SIG-M5 treated with dmso at 0.1 percent for 504 hours (cell line): ENCODE measurements around the gene CAMK2G.
A peak's percentile ranks its signal among the peaks of the same experiment; 100 is the strongest.
"Not testable (repeated sequence)": the region's sequence is repeated elsewhere in the genome, so short reads cannot be mapped to it uniquely, and the experiment has no call there.

Experiments
- DNase-seq: peaks from one replicate; lab custom pipeline; 2025; ENCODE audit not compliant: unreplicated experiment; lab: John Stamatoyannopoulos, UW

CAMK2G gene

DNA sequence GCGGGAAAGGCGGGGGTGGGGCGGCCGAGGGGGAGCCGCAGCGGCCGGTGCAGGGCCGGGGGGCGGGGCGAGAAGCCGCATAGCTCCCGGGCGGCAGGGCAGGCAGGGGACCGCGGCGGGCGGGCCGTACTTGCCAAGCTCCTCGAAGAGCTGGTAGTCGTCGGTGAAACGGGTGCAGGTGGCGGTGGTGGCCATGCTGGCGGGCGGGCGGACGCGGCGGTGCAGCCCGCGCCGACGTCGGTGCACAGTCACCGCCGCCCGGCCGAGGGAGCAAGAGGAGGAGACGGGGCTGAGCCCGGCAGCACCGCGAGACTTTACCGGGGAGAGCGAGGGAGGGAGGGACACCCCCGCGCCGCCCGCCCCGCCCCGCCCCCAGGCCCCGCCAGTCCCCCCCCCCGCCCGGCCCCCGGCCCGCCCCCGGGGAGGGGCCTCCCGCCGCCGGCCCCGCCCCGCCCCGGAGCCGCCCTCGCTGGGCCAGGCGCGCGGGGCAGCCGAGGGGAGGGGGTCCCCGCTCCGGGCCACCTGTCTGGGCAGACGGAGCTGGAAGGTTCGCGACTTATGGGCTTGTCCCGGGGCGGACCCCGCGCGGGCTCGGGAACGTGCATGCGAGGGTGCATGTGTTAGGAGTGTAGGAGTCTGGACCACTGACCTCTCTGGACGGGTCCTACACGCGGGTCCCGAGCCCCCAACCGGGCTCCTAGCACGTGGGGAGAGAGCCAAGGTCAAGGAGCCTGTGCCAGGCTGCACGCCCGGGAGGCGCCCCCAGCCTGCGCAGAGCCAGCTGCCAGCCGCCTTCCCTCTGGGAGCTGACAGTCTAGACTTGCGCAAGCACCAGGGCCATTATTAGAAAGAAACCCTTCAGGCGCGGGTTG, at the start of gene CAMK2G:
TSS of gene CAMK2G (minus strand) at position 289 of the 872 bp plus-strand sequence. CDS start at position 195, 94 bp downstream.
- DNase-seq, result peak; percentile 73

DNA sequence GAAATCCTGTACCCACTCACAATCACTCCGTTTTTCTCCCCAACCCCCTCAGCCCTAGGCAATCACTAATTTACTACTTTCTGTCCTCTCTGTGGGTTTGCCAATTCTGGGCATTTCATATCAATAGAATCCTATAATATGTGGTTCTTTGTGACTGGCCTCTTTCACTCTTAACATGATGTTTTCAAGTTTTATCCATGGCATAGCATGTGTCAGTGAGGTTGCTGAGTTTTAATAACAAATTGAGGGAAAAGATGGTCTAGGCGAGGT, 48.4 kb upstream of the CAMK2G start:
- no peak for DNase-seq

DNA sequence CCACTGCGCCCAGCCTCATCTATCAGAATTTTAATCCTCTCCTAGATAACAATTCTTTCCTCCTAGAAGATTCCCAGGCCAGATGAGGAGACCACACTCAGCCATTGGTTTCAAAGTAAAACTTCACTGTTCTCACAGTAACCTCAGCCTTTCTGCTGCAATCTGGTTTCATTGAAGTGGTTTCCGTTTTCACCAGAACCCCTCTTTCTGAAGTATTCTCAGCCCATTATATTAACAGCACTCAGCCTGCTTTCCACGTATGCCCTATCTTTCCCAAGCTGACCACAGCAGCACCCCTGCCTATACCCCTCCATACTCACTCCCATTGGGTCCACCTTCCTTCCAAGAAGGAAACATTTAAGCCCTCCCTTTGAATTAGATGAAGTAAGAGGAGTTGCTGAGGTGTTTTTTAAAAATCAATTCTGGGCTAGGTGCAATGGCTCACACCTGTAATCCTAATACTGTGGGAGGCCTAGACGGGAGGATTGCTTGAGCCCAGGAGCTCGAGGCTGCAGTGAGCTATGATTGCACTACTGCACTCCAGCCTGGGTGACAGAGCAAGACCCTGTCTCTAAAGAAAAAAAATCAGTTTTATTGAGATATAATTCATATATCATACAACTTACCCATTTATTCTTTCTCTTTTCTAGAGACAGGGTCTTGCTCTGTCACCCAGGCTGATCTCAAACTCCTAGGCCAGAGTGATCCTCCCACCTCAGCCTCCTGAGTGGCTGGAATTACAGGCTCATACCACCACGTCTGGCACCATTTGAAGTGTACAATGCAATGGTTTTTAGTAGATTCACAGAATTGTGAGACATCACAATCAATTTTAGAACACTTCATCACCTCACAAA, 47.9 kb upstream of the CAMK2G start:
- DNase-seq, result no peak

DNA sequence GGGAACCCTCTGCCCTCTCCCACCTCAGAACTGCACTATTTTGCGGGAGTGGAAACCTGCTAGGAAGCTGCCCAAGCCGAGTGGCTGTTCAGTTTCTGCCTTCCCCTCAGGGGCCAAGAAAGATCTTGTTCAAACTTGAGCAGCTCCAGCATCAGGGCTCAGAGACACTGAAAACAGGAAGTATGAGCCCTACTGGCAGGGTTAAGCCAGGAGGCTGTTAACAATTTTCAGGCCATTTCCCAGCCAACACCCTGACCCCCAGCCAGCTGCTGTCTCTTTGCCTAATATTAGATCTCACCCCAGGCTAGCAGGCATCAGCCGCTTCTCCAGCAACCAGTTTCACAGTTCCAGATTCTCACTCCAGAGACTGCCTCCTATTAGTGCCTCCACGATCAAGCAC, 45.7 kb upstream of the CAMK2G start:
- peak; percentile 89 for DNase-seq

DNA sequence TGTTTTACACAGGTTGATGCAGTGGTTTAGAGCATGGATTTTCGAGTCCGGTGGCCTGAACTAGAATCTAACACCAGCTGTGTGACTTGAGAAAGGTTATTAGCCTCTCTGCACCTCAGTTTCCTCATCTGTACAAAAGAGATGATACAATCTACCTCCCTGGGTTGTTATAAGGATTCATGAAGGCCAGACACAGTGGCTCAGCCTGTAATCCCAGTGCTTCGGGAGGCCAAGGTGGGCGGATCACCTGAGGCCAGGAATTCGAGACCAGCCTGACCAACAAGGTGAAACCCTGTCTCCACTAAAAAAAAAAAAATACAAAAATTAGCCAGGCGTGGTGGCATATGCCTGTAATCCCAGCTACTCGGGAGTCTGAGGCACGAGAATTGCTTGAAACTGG, 45.1 kb upstream of the CAMK2G start:
- not testable (repeated sequence) for DNase-seq

DNA sequence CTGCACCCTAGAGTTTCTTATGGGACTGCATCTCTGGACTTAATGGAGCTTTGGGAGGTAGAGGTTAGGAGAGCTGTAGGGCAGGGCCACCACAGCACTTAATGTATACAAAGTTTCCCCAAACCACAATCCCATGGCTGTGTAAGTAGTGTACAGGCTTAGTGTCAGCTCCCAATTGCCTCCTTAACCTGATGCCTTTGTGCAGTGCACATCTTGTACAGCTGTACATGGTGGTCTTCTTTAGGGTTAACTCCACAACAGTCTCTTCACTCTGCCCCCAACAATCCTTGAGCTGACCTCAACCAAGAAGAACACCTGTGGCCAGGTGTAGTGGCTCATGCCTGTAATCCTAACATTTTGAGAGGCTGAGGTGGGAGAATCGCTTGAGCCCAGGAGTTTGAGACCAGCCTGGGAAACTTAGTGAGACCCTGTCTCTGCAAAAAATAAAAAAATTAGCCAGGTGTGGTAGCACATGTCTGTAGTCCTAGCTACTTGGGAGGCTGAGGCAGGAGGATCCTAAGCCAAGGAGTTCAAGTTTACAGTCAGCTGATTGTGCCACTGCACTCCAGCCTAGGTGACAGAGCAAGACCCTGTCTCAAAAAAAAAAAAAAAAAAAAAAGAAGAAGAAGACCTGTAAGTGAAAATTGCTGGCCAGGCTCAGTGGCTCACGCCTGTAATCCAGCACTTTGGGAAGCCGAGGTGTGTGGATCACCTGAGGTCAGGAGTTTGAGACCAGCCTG, 43.4 kb upstream of the CAMK2G start:
- DNase-seq, result no peak

DNA sequence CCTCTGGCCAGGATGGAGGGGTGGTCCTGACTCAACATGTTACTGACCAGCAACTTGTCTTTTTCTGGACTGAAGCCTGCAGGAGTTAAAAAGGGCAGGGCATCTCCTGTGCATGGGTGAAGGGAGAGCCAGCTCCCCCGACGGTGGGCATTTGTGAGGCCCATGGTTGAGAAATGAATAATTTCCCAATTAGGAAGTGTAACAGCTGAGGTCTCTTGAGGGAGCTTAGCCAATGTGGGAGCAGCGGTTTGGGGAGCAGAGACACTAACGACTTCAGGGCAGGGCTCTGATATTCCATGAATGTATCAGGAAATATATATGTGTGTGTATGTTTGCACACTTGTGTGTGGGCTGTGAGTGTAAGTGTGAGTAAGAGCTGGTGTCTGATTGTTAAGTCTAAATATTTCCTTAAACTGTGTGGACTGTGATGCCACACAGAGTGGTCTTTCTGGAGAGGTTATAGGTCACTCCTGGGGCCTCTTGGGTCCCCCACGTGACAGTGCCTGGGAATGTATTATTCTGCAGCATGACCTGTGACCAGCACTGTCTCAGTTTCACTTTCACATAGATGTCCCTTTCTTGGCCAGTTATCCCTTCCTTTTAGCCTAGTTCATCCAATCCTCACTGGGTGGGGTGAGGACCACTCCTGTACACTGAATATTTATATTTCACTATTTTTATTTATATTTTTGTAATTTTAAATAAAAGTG, 42.6 kb upstream of the CAMK2G start:
- peak; percentile 19 for DNase-seq

DNA sequence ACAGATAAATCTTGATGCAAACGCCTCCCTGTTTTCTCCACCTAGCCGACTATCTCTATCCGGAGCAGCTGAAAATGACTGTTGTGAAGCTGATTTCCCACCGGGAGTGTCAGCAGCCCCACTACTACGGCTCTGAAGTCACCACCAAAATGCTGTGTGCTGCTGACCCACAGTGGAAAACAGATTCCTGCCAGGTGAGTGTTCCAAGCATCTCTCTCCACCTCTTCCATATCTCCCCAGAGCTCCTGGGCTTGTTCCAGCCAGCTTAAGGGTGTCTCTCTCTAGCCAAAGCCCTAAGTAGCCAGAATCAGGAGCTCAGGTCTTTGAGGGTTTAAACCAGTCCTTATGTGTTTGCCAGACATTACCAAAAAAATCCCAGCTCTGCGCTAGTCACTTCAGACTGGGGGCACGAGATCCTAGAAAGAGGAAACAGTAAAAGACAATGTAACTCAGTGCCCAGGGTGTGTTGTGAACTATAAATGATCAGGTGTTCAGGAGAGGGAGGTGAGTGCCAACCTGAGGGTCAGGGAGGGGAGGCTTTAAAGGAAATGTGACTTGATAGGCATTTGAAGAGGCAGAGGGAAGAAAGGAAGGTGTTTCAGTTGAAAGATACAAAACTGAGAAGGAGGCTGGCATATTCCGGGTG, 41.0 kb upstream of the CAMK2G start:
- DNase-seq, result no peak

DNA sequence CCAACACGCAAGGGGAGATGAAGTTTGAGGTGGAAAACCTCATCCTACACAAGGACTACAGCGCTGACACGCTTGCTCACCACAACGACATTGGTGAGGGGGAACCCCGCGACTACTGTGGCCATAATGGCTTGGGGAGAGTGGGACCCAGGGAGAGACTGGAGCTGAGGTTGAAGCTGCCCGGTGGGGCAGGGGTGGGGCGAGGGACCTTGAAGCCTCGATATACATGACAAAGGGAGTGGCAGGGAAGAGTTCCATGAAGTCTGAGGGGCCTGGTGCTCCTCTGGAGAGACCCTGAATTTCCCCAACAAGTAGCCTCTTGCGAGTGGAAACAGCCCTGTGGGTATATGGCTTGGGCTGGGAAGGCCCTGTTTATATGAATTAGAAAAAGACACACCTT, 39.7 kb upstream of the CAMK2G start:
- DNase-seq, result no peak

DNA sequence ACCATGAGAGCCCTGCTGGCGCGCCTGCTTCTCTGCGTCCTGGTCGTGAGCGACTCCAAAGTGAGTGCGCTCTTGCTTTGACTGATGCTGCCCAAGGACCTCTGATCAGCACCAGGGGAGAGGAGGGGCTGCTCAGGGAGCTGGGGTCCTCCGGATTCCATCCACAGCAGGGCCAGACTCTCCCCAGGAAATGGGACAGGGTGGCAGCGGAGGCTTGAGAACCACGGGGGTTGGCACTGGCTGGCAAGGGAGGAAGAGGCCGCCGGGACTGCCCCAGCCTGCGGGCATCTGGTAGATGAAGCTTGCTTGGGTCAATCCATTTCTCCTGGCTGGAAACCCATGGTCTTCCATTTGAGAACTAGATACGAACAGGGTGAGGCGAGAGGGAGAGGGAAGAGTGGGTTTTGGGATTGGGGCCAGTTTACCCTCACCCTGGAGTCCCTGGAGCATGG, 37.2 kb upstream of the CAMK2G start:
- no peak for DNase-seq

DNA sequence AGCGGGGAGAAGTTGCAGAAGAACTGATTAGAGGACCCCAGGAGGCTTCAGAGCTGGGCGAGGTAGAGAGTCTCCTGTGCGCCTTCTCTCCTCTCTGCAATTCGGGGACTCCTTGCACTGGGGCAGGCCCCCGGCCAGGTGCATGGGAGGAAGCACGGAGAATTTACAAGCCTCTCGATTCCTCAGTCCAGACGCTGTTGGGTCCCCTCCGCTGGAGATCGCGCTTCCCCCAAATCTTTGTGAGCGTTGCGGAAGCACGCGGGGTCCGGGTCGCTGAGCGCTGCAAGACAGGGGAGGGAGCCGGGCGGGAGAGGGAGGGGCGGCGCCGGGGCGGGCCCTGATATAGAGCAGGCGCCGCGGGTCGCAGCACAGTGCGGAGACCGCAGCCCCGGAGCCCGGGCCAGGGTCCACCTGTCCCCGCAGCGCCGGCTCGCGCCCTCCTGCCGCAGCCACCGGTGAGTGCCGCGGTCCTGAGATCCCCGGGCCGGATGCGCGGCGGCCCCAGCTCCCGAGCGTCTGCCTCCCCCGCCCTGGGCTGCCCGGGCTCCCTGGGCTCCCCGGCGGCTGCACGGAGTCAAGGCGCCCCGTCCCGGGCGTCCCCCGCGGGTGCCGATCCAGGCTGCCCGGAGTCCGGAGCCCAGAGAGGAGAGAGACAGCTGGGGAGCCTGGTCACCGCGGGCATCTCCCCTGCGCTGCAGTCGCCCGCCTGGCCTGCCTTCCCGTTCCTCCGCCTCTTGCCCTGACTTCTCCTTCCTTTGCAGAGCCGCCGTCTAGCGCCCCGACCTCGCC, 36.6 kb upstream of the CAMK2G start, which contains the start of gene PLAU:
TSS of gene PLAU (plus strand) at position 369 of the 789 bp plus-strand sequence. CDS start 424 bp downstream, outside the sequence.
- DNase-seq, result peak; percentile 39

DNA sequence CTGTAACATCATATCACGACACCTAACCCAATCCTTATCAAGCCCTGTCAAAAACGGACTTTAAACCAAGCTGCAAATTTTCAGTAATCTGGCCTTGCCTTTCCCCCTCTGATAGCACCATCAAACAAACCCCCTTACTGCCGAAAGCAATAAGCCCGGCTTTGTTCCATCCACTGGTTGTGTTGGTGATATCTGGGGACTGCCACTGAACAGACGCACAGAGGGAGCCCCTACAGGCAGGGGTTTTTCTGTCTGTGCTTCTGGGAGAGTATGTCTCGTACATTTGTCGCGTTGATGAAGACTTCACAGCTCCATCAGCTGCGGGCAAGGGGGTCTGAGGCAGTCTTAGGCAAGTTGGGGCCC, 36.0 kb upstream of the CAMK2G start:
- peak; percentile 39 for DNase-seq

DNA sequence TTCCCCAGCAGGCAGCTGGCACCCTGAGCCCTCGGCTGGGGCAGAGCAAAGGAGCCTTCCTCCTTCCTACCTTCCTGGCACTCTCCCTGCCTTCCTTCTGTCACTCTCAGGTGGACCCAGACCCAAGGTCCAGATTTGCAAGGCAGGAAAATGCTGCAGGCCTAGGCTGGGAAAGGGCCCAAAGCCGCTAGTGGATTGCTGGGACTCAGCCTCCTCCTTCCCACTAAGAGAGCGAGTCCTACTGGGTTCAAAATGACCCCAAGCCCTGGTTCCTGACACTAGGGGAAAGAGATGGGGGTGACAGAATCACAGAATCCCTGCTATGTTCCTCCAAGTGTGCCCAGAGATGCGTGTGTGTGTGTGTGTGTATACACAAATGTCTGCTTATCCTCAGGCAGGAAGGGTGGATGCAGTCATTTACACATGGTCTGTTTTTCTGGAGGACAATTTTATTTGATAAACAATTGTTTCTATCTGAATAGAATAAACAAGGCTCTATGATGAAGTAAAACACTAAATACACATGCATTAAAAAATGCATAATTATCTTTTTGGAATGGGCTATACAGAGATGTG, 35.3 kb upstream of the CAMK2G start:
- DNase-seq, result no peak

DNA sequence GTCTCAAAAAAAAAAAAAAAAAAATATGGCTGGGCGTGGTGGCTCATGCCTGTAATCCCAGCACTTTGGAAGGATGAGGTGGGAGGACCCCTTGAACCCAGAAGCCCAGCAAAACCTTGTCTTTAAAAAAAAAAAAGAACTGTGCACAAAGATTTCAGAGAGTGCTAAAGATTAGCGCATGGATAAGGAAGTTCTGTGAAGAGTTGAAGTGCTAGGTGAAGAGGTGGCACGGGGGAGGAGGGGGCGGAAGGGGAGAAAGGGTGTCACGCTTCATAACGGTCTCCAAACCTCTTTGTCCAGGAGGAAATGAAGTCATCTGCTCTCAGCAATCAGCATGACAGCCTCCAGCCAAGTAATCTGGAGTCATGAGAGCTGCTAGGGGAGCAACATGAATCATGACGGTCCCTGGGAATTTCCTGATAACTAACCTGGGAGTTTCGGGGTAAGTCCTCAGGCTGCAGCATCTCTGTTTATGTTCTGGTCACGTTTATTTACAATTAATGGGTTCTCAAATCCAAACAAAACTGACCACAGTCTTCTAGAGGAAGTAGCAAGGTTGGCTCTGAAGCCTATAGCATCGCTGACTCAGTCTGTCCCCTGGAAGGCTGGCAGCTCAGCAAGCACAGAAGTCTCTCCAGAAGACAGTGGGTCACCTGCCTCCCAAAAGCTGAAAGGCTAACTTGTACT, 34.6 kb upstream of the CAMK2G start:
- DNase-seq, result peak; percentile 89

DNA sequence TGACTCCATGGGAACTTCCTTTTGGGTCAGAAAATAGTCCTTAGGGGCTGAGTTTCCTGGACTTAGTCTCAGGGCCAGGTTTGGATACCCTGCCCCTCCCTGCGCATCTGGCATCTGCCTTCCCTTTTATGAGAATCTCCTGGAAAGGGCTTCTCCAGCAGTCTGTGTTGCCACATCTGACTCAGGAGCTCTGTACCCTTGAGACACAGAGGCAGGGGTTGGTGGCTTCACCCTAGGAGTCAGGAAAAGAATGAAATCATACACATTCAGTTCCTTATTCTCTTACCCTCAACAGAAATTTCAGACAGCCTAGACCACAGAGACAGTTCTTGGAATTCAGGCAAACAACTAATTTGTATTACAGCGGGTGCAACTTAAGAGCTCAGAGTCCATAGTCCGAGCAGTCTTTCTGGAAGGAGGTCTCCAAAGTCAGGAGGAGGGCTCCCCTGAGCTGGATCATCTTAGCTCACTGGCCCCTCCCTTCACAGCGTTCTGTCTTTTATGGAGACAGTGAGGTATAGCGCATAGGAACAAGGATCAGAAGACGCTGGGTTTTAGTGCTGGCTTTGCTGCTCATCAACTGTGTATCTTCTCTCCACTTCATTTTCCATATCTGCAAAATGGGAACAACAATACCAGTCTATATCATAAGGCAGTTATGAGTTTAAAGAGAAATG, 33.6 kb upstream of the CAMK2G start:
- peak; percentile 94 for DNase-seq

DNA sequence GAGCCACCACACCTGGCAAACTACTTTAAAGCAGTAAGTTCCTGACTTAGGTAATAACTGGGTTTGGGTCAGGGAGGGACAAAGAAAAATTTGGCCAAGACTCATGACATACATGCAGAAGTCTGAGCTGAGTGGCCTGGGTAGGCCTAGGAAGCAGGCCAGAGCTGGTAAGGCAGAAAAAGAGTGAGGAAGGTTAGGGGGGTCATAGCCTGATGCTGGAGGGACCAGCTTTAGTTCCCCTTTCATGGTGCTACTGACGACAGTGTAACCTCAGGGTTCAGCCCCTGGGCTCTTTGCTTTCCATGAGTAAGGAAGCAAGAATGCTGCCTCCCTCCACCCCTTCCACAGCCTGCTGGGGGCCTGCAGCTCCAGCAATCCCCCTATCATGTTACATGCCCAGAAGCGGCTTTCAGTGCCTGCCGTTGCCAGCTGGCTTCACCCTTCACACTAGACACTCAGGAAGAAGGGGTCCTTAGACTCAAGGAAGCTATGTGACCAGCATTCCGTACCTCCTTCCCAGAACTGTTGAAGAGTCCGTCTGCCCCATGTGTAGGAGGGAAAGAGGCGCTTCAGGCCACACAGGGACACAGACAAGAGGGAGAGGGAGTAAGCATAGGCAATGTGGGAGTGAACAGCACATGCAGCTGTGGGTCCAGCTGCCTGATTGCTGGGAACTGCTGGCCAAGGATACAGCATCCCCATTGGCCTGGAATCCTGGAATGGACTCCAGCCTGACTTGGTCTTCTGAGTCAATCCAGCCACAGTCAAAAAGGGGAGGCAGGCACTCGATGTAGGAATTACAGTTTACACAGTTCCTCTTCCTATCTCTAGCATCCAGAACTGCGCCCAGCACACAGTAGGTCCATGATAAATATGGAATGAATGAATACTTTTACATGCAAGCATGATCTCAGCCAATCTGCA, 32.4 kb upstream of the CAMK2G start:
- DNase-seq, result peak; percentile 80
